Gastrocnemius medialis (tissue), 4 donors: ENCODE measurements around the gene CHMP5. TPM values are rescaled to one million over a fixed set of nuclear protein-coding genes. Genes with fewer than 3 reads are reported as not detected.

Experiments
- ATAC-seq, 2 donors: fragments of 150-250 bp; one replicate each; pipeline ENCODE4 v1.9.1; 2016
- DNase-seq, 2 donors: peaks; one replicate each; pipeline ENCODE4 v3.0.0-alpha.2; 2019
- H3K27ac ChIP-seq, 4 donors: fragments of 200-600 bp; sonication (generic); 1 replicate in 1 of 4; 2 replicates in 3 of 4; pipeline ENCODE4 v1.5.1; 2016 to 2018; ENCODE audit warnings: mild to moderate bottlenecking in 2 of 4, moderate library complexity in 1 of 4
- H3K27me3 ChIP-seq, 3 donors: fragments of 200-600 bp; sonication (generic) in 2 of 3; 1 replicate in 1 of 3; 2 replicates in 2 of 3; pipeline versions ENCODE4 v1.5.1 to v1.6.0; 2016 to 2019; ENCODE audit warnings: mild to moderate bottlenecking in 1 of 3, moderate library complexity in 1 of 3
- H3K36me3 ChIP-seq, 2 donors: fragments of 200-600 bp; sonication (generic) in 1 of 2; one replicate each; pipeline ENCODE4 v1.5.1; 2017 to 2018
- H3K4me1 ChIP-seq, 2 donors: fragments of 200-600 bp; sonication (generic) in 1 of 2; one replicate each; pipeline ENCODE4 v1.5.1; 2016 to 2017; ENCODE audit warnings: mild to moderate bottlenecking in 2 of 2
- H3K4me3 ChIP-seq, 4 donors: fragments of 200-600 bp; sonication (generic) in 3 of 4; 1 replicate in 1 of 4; 2 replicates in 3 of 4; pipeline ENCODE4 v1.5.1; 2016 to 2019; ENCODE audit warnings: mild to moderate bottlenecking in 2 of 4
- H3K9me3 ChIP-seq, 3 donors: fragments of 200-600 bp; sonication (generic) in 2 of 3; 1 replicate in 1 of 3; 2 replicates in 2 of 3; pipeline ENCODE4 v1.5.1; 2016 to 2019
- POLR2A ChIP-seq, 2 donors: fragments of 450-650 bp; IDR thresholded peaks; one replicate each; pipeline ENCODE4 v1.6.1; 2017; ENCODE audit warnings: antibody characterized with exemption in 2 of 2, mild to moderate bottlenecking in 2 of 2, moderate library complexity in 2 of 2
- in situ Hi-C, 4 donors: fragments of 200-750 bp; cut with MboI; loops; one replicate each; pipeline versions ENCODE4 v1.15.0 to v1.8.0; 2017; ENCODE audit warnings: low sequenced_read_pairs in 4 of 4
- intact Hi-C: fragments of 100-400 bp; cut with DNase I; formaldehyde crosslinking; loops from one replicate; pipeline ENCODE4 v1.15.1; 2023; ENCODE audit warnings: low total_unique reads
- total RNA-seq, 4 donors: library from RNA; depleted of rRNA; stranded (reverse); fragments of >200 nt; gene quantifications; one replicate each; pipeline versions ENCODE4 v1.1.0 to v1.2.3, GENCODE V29; 2016
- TF ChIP-seq, protein P1 (sequence below), 5 experiments: fragments of 450-650 bp in 3 of 5; fragments of 200-600 bp in 2 of 5; sonication (generic) in 2 of 5; IDR thresholded peaks in 4 of 5; conservative IDR thresholded peaks in 1 of 5; 1 replicate in 4 of 5; 2 replicates in 1 of 5; pipeline ENCODE4 v1.5.1; 2016 to 2019; ENCODE audit warnings: antibody characterized with exemption in 5 of 5, mild to moderate bottlenecking in 3 of 5, moderate library complexity in 3 of 5

CHMP5 gene
- total RNA-seq, 4 donors from 2014 or later = 42.8 to 50.7 (median 47.8) TPM

DNA sequence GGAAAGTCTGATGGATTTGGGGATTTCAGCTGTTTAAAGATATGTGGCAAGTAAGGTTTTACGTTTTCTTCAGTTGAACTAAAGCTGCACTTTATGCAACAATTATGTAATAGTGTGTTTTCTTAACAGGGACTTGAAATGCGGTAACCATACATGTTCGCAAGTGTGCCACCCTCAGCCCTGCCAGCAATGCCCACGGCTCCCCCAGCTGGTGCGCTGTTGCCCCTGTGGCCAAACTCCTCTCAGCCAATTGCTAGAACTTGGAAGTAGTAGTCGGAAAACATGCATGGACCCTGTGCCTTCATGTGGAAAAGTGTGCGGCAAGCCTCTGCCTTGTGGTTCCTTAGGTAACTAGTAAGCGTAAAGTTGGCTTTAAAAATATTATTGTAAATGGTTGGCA lies 53.9 kb downstream of the CHMP5 start:
- ATAC-seq = no peak
- Histone ChIP-seq H3K27ac (peak overlapping the region; percentile 81 to 87 (median 83)), H3K27me3 (no peaks in the 10 kb centered on the region), H3K4me1 (peaks cover 26 to 28% of the 10 kb centered on the region in 2 donors), H3K9me3 (no peaks in the 10 kb centered on the region), H3K4me3 (no peak overlapping the region), H3K36me3 (peaks cover 0 to 82% of the 10 kb centered on the region in 2 donors)
- in situ Hi-C loops (no loop called here), intact Hi-C loops (no loop called here)
- no peak for TF ChIP-seq POLR2A (IDR thresholded peaks at IDR 0.05)
- TF ChIP-seq, protein P1, sequence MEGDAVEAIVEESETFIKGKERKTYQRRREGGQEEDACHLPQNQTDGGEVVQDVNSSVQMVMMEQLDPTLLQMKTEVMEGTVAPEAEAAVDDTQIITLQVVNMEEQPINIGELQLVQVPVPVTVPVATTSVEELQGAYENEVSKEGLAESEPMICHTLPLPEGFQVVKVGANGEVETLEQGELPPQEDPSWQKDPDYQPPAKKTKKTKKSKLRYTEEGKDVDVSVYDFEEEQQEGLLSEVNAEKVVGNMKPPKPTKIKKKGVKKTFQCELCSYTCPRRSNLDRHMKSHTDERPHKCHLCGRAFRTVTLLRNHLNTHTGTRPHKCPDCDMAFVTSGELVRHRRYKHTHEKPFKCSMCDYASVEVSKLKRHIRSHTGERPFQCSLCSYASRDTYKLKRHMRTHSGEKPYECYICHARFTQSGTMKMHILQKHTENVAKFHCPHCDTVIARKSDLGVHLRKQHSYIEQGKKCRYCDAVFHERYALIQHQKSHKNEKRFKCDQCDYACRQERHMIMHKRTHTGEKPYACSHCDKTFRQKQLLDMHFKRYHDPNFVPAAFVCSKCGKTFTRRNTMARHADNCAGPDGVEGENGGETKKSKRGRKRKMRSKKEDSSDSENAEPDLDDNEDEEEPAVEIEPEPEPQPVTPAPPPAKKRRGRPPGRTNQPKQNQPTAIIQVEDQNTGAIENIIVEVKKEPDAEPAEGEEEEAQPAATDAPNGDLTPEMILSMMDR (IDR thresholded peaks at IDR 0.05 in 4 of 5, conservative IDR thresholded peaks at IDR 0.05 in 1 of 5) = no peak
- no peak for DNase-seq

DNA sequence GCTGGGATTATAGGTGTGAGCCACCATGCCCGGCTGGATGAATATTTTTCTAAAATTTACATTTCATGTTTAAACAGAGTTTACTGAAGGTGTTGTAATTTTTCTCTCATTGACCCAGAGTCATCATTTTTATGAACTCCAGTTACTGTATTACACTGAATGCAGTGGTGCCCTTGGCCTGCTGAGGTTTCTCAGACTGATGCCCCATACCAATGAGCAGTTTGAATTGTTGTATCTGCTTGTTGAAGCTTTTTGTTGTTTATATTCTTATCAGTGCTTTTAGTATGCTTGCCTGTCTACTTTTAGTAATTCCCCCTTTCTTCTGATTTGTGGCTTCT lies 55.4 kb downstream of the CHMP5 start:
- Histone ChIP-seq H3K4me1 (peaks cover 26 to 28% of the 10 kb centered on the region in 2 donors), H3K9me3 (no peaks in the 10 kb centered on the region), H3K27me3 (no peaks in the 10 kb centered on the region), H3K4me3 (peak overlapping the region in 1 of 4 donors; percentile 11), H3K27ac (peak overlapping the region; percentile 81 to 87 (median 83)), H3K36me3 (peaks cover 3 to 80% of the 10 kb centered on the region in 2 donors)
- peak; percentile 27 to 57 for ATAC-seq
- in situ Hi-C loops = no loop called here
- no peak for DNase-seq
- TF ChIP-seq POLR2A (IDR thresholded peaks at IDR 0.05) = no peak
- TF ChIP-seq, protein P1 (IDR thresholded peaks at IDR 0.05 in 4 of 5, conservative IDR thresholded peaks at IDR 0.05 in 1 of 5) = no peak
- intact Hi-C loops = loop anchor here (2.0 kb wide), 1 partner anchor 29 kb away; the partner anchor contains the start of gene NFX1

GRCh38 chr9:33320568-33321261 lies 55.9 kb downstream of the CHMP5 start:
- no peaks in the 10 kb centered on the region for H3K9me3 ChIP-seq
- DNase-seq (peak; percentile 33 to 50), ATAC-seq (peak; percentile 95 to 96)
- in situ Hi-C loops (no loop called here), intact Hi-C loops (loop anchor here (2.0 kb wide), 1 partner anchor 30 kb away; the partner anchor contains the start of gene NFX1)
- H3K4me3 ChIP-seq = peak overlapping the region in 1 of 4 donors; percentile 11
- TF ChIP-seq, protein P1 (IDR thresholded peaks at IDR 0.05 in 4 of 5, conservative IDR thresholded peaks at IDR 0.05 in 1 of 5) = no peak
- no peak for TF ChIP-seq POLR2A (IDR thresholded peaks at IDR 0.05)
- peaks cover 3 to 82% of the 10 kb centered on the region in 2 donors for H3K36me3 ChIP-seq
- peaks cover 26 to 28% of the 10 kb centered on the region in 2 donors for H3K4me1 ChIP-seq
- no peaks in the 10 kb centered on the region for H3K27me3 ChIP-seq
- H3K27ac ChIP-seq = peak overlapping the region; percentile 81 to 87 (median 83)

DNA sequence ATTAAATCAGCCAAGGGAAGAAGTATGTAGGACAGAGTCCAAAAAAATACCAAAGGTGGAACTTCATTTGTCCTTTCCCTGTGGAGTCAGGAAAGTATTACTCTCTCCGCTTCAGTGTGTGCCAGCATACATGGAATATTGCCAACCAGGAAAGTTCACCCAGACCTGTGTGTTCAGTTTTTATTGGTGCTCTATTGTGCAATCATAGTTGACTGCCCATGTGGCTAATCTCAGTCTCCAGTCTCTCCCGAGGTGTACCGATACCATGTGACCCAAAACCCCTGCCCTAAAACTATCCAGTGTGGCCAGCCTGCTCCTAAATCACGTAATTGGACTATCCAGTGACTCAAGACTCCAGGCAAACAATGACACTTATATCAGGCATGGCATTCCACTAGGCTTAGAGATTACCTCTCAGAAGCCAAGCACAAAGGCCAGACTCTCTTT lies 64.3 kb downstream of the CHMP5 start:
- TF ChIP-seq POLR2A (IDR thresholded peaks at IDR 0.05) = no peak
- TF ChIP-seq, protein P1 (IDR thresholded peaks at IDR 0.05 in 4 of 5, conservative IDR thresholded peaks at IDR 0.05 in 1 of 5) = no peak
- DNase-seq = peak; percentile 85 to 86
- H3K27me3 ChIP-seq = no peaks in the 10 kb centered on the region
- no peak overlapping the region for H3K4me3 ChIP-seq
- in situ Hi-C loops = no loop called here
- intact Hi-C loops = loop anchor here (2.0 kb wide), 1 partner anchor 38 kb away; the partner anchor contains the start of gene NFX1
- H3K4me1 ChIP-seq = peaks cover 19 to 23% of the 10 kb centered on the region in 2 donors
- ATAC-seq = peak; percentile 98
- H3K9me3 ChIP-seq = no peaks in the 10 kb centered on the region
- H3K36me3 ChIP-seq = peaks cover 3 to 59% of the 10 kb centered on the region in 2 donors
- H3K27ac ChIP-seq = peak overlapping the region; percentile 80 to 84 (median 82)
